Thyroid gland (tissue), 4 donors: ENCODE results near the gene KLHDC7B. TPM values are rescaled to one million over a fixed set of nuclear protein-coding genes. Genes with fewer than 3 reads are reported as not detected.

Experiments used
- DNase-seq, 2 donors: peaks; one replicate each; pipeline ENCODE4 v3.0.0-alpha.2; 2019
- H3K27ac ChIP-seq, 3 donors: fragments of 200-600 bp; sonication (generic); 1 replicate in 2 of 3; 2 replicates in 1 of 3; pipeline ENCODE4 v1.5.1; 2016 to 2019; ENCODE audit warnings: mild to moderate bottlenecking in 1 of 3, moderate library complexity in 1 of 3
- H3K27me3 ChIP-seq: fragments of 200-600 bp; sonication (generic); one replicate; pipeline ENCODE4 v1.5.1; 2019
- H3K36me3 ChIP-seq, 2 donors: fragments of 200-600 bp; sonication (generic); one replicate each; pipeline ENCODE4 v1.5.1; 2016 to 2019
- H3K4me1 ChIP-seq, 2 donors: fragments of 200-600 bp; sonication (generic); one replicate each; pipeline ENCODE4 v1.5.1; 2017 to 2019
- H3K4me3 ChIP-seq, 3 donors: fragments of 200-600 bp; sonication (generic); replicated peaks in 1 of 3; 1 replicate in 2 of 3; 2 replicates in 1 of 3; pipeline ENCODE4 v1.5.1; 2016; ENCODE audit warnings: mild to moderate bottlenecking in 1 of 3
- H3K9me3 ChIP-seq: fragments of 200-600 bp; sonication (generic); one replicate; pipeline ENCODE4 v1.5.1; 2017
- CTCF ChIP-seq, 6 experiments: fragments of 200-600 bp in 3 of 6; fragments of 450-650 bp in 3 of 6; sonication (generic) in 3 of 6; IDR thresholded peaks; one replicate each; pipeline ENCODE4 v1.5.1; 2016 to 2019; ENCODE audit warnings: antibody characterized with exemption in 6 of 6, mild to moderate bottlenecking in 2 of 6, inconsistent platforms in 1 of 6, moderate library complexity in 1 of 6
- POLR2A ChIP-seq, 2 donors: fragments of 450-650 bp; IDR thresholded peaks; one replicate each; pipeline ENCODE4 v1.6.1; 2017; ENCODE audit warnings: antibody characterized with exemption in 2 of 2, mild to moderate bottlenecking in 2 of 2, moderate library complexity in 1 of 2
- WGBS, 2 donors: methylation state at CpG; one replicate each; pipeline ENCODE4 v1.1.5; 2017; 5-methylcytosine and 5-hydroxymethylcytosine counted together
- intact Hi-C: fragments of 100-400 bp; cut with DNase I; formaldehyde crosslinking; loops from one replicate; pipeline ENCODE4 v1.15.1; 2023
- total RNA-seq, 4 donors: library from RNA; depleted of rRNA; stranded (reverse); fragments of >200 nt; gene quantifications; one replicate each; pipeline ENCODE4 v1.2.3, GENCODE V29; 2016

KLHDC7B gene
- total RNA-seq, 4 donors from 2014 or later, result 0.27 TPM; not detected in 3

GRCh38 chr22:50548921-50549790, 3.5 kb downstream of the KLHDC7B start:
- H3K9me3 ChIP-seq, result no peaks in the 10 kb centered on the region
- H3K4me3 ChIP-seq, result peak overlapping the region in 1 of 3 donors; percentile 9
- H3K27me3 ChIP-seq, result no peaks in the 10 kb centered on the region
- no peak for TF ChIP-seq POLR2A (IDR thresholded peaks at IDR 0.05)
- no peak for TF ChIP-seq CTCF (IDR thresholded peaks at IDR 0.05)
- DNase-seq, result no peak
- 81% methylated on average over 24 to 34 of the region's 68 CpGs for WGBS, 2 donors
- peaks cover 6 to 16% of the 10 kb centered on the region in 2 donors for H3K4me1 ChIP-seq
- H3K36me3 ChIP-seq, result no peaks in the 10 kb centered on the region
- no peak overlapping the region for H3K27ac ChIP-seq
- intact Hi-C loops, result no loop called here

GRCh38 chr22:50550395-50550794, 4.7 kb downstream of the KLHDC7B start:
- H3K4me1 ChIP-seq, result peaks cover 0 to 7% of the 10 kb centered on the region in 2 donors
- TF ChIP-seq CTCF (IDR thresholded peaks at IDR 0.05) (no peak), POLR2A (IDR thresholded peaks at IDR 0.05) (no peak)
- H3K4me3 ChIP-seq, result no peak overlapping the region
- no peaks in the 10 kb centered on the region for H3K9me3 ChIP-seq
- DNase-seq, result no peak
- 87 to 93% methylated on average over 8 of the region's 8 CpGs for WGBS, 2 donors
- intact Hi-C loops, result no loop called here
- no peaks in the 10 kb centered on the region for H3K27me3 ChIP-seq
- H3K27ac ChIP-seq, result no peak overlapping the region
- H3K36me3 ChIP-seq, result no peaks in the 10 kb centered on the region

GRCh38 chr22:50551160-50551752, 5.6 kb downstream of the KLHDC7B start:
- Histone ChIP-seq H3K36me3 (no peaks in the 10 kb centered on the region), H3K4me3 (no peak overlapping the region), H3K27me3 (no peaks in the 10 kb centered on the region), H3K27ac (no peak overlapping the region), H3K9me3 (no peaks in the 10 kb centered on the region), H3K4me1 (peaks cover 0 to 7% of the 10 kb centered on the region in 2 donors)
- no peak for TF ChIP-seq POLR2A (IDR thresholded peaks at IDR 0.05)
- no peak for TF ChIP-seq CTCF (IDR thresholded peaks at IDR 0.05)
- intact Hi-C loops, result no loop called here
- DNase-seq, result no peak
- WGBS, 2 donors, result 91 to 97% methylated on average over 7 to 9 of the region's 11 CpGs

- Histone ChIP-seq H3K27ac (no peak overlapping the region), H3K27me3 (no peaks in the 10 kb centered on the region), H3K4me1 (peaks cover 0 to 5% of the 10 kb centered on the region in 2 donors), H3K4me3 (no peak overlapping the region), H3K9me3 (no peaks in the 10 kb centered on the region), H3K36me3 (no peaks in the 10 kb centered on the region)
- TF ChIP-seq POLR2A (IDR thresholded peaks at IDR 0.05) (no peak), CTCF (IDR thresholded peaks at IDR 0.05) (no peak)
- 73 to 81% methylated on average over 8 of the region's 8 CpGs for WGBS, 2 donors
- intact Hi-C loops, result no loop called here
- DNase-seq, result no peak
Measured at GRCh38 chr22:50553310-50553709, 7.6 kb downstream of the KLHDC7B start.

GRCh38 chr22:50556703-50557102, 11.0 kb downstream of the KLHDC7B start:
- Histone ChIP-seq H3K9me3 (no peaks in the 10 kb centered on the region), H3K27me3 (no peaks in the 10 kb centered on the region), H3K27ac (no peak overlapping the region), H3K4me3 (no peak overlapping the region), H3K4me1 (no peaks in the 10 kb centered on the region), H3K36me3 (no peaks in the 10 kb centered on the region)
- no peak for DNase-seq
- WGBS, 2 donors, result 89% methylated on average over 5 of the region's 5 CpGs
- intact Hi-C loops, result no loop called here
- TF ChIP-seq CTCF (IDR thresholded peaks at IDR 0.05) (no peak), POLR2A (IDR thresholded peaks at IDR 0.05) (no peak)
